Endothelial cell of umbilical vein (primary cell): Measurements from ENCODE around the gene AIRE. TPM values are rescaled to one million over a fixed set of nuclear protein-coding genes. Genes with fewer than 3 reads are reported as not detected.

ENCODE experiments used
- BruUV-seq: library from RNA; stranded (reverse); fragments of 400-500 nt; replicated peaks from 2 replicates; lab custom pipeline; 2021; lab: Mats Ljungman, UMichigan
- CTCF ChIA-PET: fragments of 300-600, 350-600 bp; sonication (Branson Sonifier 250); formaldehyde crosslinking; loops from one replicate; lab custom pipeline; 2021; ENCODE audit warnings: antibody characterized with exemption, inconsistent platforms; lab: Charles Lee
- POLR2A ChIA-PET: fragments of 300-600, 350-600 bp; sonication (Branson Sonifier 250); formaldehyde crosslinking; loops from one replicate; lab custom pipeline; 2021; ENCODE audit warnings: antibody characterized with exemption, inconsistent platforms; lab: Charles Lee
- DNase-seq: peaks from one replicate; pipeline ENCODE4 v3.0.0-alpha.2; 2011; ENCODE audit warnings: low read depth, low spot score
- FAIRE-seq: peaks from 2 replicates; lab custom pipeline; 2011; peaks lifted over from hg19 to GRCh38; lab: Jason Lieb, UNC
- H2AFZ ChIP-seq: 2 replicates; pipeline ENCODE4 v1.6.0; 2012; ENCODE audit warnings: low read depth, low read length, control low read depth, inconsistent platforms
- H3K27ac ChIP-seq: 2 replicates; pipeline ENCODE4 v1.5.1; 2011; ENCODE audit warnings: low read depth, mild to moderate bottlenecking, control low read depth, low read length, moderate library complexity; ENCODE audit not compliant: insufficient read depth
- H3K27me3 ChIP-seq, 2 experiments: 2 replicates each; pipeline versions ENCODE4 v1.6.0 to v1.6.1; 2011; ENCODE audit warnings: low read length in 2 of 2, mixed read lengths in 1 of 2; ENCODE audit not compliant: control insufficient read depth in 2 of 2, insufficient read depth in 2 of 2
- H3K36me3 ChIP-seq, 2 experiments: 2 replicates in 1 of 2; 3 replicates in 1 of 2; pipeline ENCODE4 v1.5.1; 2011; ENCODE audit warnings: low read length in 2 of 2, mild to moderate bottlenecking in 1 of 2, moderate library complexity in 1 of 2; ENCODE audit not compliant: control insufficient read depth in 2 of 2, insufficient read depth in 2 of 2; ENCODE audit errors: extremely low read depth in 1 of 2
- H3K4me1 ChIP-seq: 3 replicates; pipeline ENCODE4 v1.5.1; 2011; ENCODE audit warnings: mild to moderate bottlenecking, low read length; ENCODE audit not compliant: control insufficient read depth, insufficient read depth; ENCODE audit errors: extremely low read depth
- H3K4me2 ChIP-seq: 2 replicates; pipeline ENCODE4 v1.6.1; 2011; ENCODE audit warnings: low read length, control low read depth, mixed read lengths; ENCODE audit not compliant: insufficient read depth
- H3K4me3 ChIP-seq, 3 experiments: fragments of 200-600 bp in 1 of 3; sonication (generic), shearing (Covaris generic) in 1 of 3; replicated peaks in 1 of 3; 2 replicates each; pipeline ENCODE4 v1.5.1; 2011 to 2016; ENCODE audit warnings: control low read depth in 3 of 3, low read length in 3 of 3, mild to moderate bottlenecking in 2 of 3, inconsistent platforms in 1 of 3, low read depth in 1 of 3, moderate library complexity in 1 of 3; ENCODE audit not compliant: insufficient read depth in 1 of 3
- H3K79me2 ChIP-seq: 2 replicates; pipeline ENCODE4 v1.6.0; 2012; ENCODE audit warnings: low read length, inconsistent platforms; ENCODE audit not compliant: control insufficient read depth, insufficient read depth
- H3K9ac ChIP-seq: replicated peaks from 2 replicates; pipeline ENCODE3; 2011; ENCODE audit warnings: low read length, control low read depth; ENCODE audit not compliant: insufficient read depth; ENCODE audit errors: extremely low read depth
- H3K9me1 ChIP-seq: replicated peaks from 3 replicates; pipeline ENCODE4 v1.6.0; 2011; ENCODE audit warnings: mild to moderate bottlenecking, low read length; ENCODE audit not compliant: control insufficient read depth, insufficient read depth; ENCODE audit errors: extremely low read depth
- H3K9me3 ChIP-seq: replicated peaks from 2 replicates; pipeline ENCODE4 v1.5.1; 2012; ENCODE audit warnings: low read length, inconsistent platforms; ENCODE audit not compliant: control insufficient read depth, insufficient read depth
- H4K20me1 ChIP-seq: replicated peaks from 2 replicates; pipeline ENCODE3; 2011; ENCODE audit warnings: mild to moderate bottlenecking, low read length; ENCODE audit not compliant: control insufficient read depth, insufficient read depth; ENCODE audit errors: extremely low read depth
- CTCF ChIP-seq, 2 donors: IDR thresholded peaks; 1 replicate in 1 of 2; 2 replicates in 1 of 2; pipeline ENCODE4 v1.5.1; 2011; ENCODE audit warnings: low read length in 2 of 2, mild to moderate bottlenecking in 2 of 2, moderate library complexity in 2 of 2, control low read depth in 1 of 2, inconsistent platforms in 1 of 2, low read depth in 1 of 2; ENCODE audit not compliant: insufficient read depth in 1 of 2; ENCODE audit errors: extremely low read depth in 1 of 2
- EZH2 ChIP-seq: IDR thresholded peaks from 2 replicates; pipeline ENCODE4 v1.6.1; 2012; ENCODE audit warnings: borderline replicate concordance, low read depth, mild to moderate bottlenecking, moderate library complexity, low read length, inconsistent platforms; ENCODE audit not compliant: severe bottlenecking
- FOS ChIP-seq: IDR thresholded peaks from 2 replicates; pipeline ENCODE4 v1.6.1; 2011; ENCODE audit warnings: mild to moderate bottlenecking, low read length, moderate library complexity, borderline replicate concordance; ENCODE audit not compliant: insufficient read depth
- GATA2 ChIP-seq: IDR thresholded peaks from 2 replicates; pipeline ENCODE4 v1.7.0; 2011; ENCODE audit warnings: low read depth, mild to moderate bottlenecking, moderate library complexity, mixed read lengths, low read length; ENCODE audit not compliant: insufficient read length, insufficient read depth
- JUN ChIP-seq: IDR thresholded peaks from 2 replicates; pipeline ENCODE4 v1.6.1; 2011; ENCODE audit warnings: borderline replicate concordance, low read depth; ENCODE audit not compliant: insufficient read length, insufficient read depth
- MAX ChIP-seq: IDR thresholded peaks from 2 replicates; pipeline ENCODE4 v1.6.1; 2011; ENCODE audit not compliant: insufficient read depth, insufficient read length
- MYC ChIP-seq: IDR thresholded peaks from one replicate; pipeline ENCODE4 v1.6.1; 2011; ENCODE audit warnings: mild to moderate bottlenecking, low read depth, low read length
- POLR2A ChIP-seq: IDR thresholded peaks from 2 replicates; pipeline ENCODE4 v1.6.1; 2012; ENCODE audit warnings: low read depth, mild to moderate bottlenecking, control low read depth, low read length
- POLR2AphosphoS5 ChIP-seq: IDR thresholded peaks from 2 replicates; pipeline ENCODE4 v1.6.1; 2012; ENCODE audit warnings: low read depth, mild to moderate bottlenecking, control low read depth, low read length, moderate library complexity; ENCODE audit not compliant: insufficient read depth
- dilution Hi-C: fragments of 300-500 bp; cut with MboI; formaldehyde crosslinking; loops from one replicate; pipeline ENCODE4 v1.15.0; 2019; ENCODE audit warnings: low sequenced_read_pairs; ENCODE audit not compliant: extremely low pct_ligation_motif_present
- intact Hi-C: fragments of 100-400 bp; cut with micrococcal nuclease; formaldehyde crosslinking; loops from one replicate; pipeline ENCODE4 v1.10.0; 2022
- polyA plus RNA-seq, 4 experiments: library from polyadenylated mRNA; depleted of rRNA in 3 of 4; stranded (reverse) in 3 of 4; unstranded in 1 of 4; fragments of >200 nt; gene quantifications; 2 replicates each; pipeline versions ENCODE4 v1.2.1 to v1.2.3, GENCODE V29; 2011 to 2012; ENCODE audit warnings: missing spikeins in 1 of 4
- total RNA-seq: library from RNA; stranded (reverse); gene quantifications from 2 replicates; pipeline ENCODE4 v1.2.3, GENCODE V29; 2021

The AIRE gene
- total and polyA plus RNA-seq, 2 donors (not counting 3 experiments of a cell fraction or from before 2014, with no cell fraction given), result 0.04 to 0.11 TPM

- Histone ChIP-seq H3K36me3 (no peaks in the 10 kb centered on the region), H3K4me1 (no peaks in the 10 kb centered on the region), H3K9ac (no peak overlapping the region), H4K20me1 (no peaks in the 10 kb centered on the region), H3K27me3 (no peaks in the 10 kb centered on the region), H3K79me2 (no peaks in the 10 kb centered on the region), H3K27ac (no peak overlapping the region), H3K9me1 (no peaks in the 10 kb centered on the region), H3K4me2 (no peak overlapping the region), H2AFZ (no peak overlapping the region), H3K9me3 (no peaks in the 10 kb centered on the region), H3K4me3 (no peak overlapping the region)
- dilution Hi-C loops (no loop called here), intact Hi-C loops (no loop called here)
- no TSS peak for BruUV-seq
- DNase-seq, result no peak
- TF ChIP-seq POLR2AphosphoS5 (no peak), JUN (no peak), FOS (no peak), MAX (no peak), POLR2A (no peak), CTCF (IDR thresholded peaks at IDR 0.05; ENCODE audit: extremely low read depth in 1 of 2, insufficient read depth in 1 of 2, low read depth in 1 of 2, low read length in 2 of 2) (no peak), EZH2 (no peak), MYC (no peak), GATA2 (no peak)
- FAIRE-seq, result no peak
- ChIA-PET CTCF (no interaction called here), POLR2A (no interaction called here)
Measured at GRCh38 chr21:44271558-44272283, 14.0 kb upstream of the AIRE start.
